Measurements from ENCODE around the gene HLA-A.

HLA-A gene

GRCh38 chr6:29935273-29935955 lies 6.9 kb upstream of the HLA-A start:
- H3K9me2 ChIP-seq (replicated peaks; ENCODE audit: insufficient read depth, low read length): no peaks in the 10 kb centered on the region
- TF ChIP-seq EZH2phosphoT487 (IDR thresholded peaks at IDR 0.05; ENCODE audit: low read length) (no peak), EZH2 (optimal IDR thresholded peaks at IDR 0.05; ENCODE audit: low read depth, low read length) (no peak)
- TF ChIP-seq, protein P1, sequence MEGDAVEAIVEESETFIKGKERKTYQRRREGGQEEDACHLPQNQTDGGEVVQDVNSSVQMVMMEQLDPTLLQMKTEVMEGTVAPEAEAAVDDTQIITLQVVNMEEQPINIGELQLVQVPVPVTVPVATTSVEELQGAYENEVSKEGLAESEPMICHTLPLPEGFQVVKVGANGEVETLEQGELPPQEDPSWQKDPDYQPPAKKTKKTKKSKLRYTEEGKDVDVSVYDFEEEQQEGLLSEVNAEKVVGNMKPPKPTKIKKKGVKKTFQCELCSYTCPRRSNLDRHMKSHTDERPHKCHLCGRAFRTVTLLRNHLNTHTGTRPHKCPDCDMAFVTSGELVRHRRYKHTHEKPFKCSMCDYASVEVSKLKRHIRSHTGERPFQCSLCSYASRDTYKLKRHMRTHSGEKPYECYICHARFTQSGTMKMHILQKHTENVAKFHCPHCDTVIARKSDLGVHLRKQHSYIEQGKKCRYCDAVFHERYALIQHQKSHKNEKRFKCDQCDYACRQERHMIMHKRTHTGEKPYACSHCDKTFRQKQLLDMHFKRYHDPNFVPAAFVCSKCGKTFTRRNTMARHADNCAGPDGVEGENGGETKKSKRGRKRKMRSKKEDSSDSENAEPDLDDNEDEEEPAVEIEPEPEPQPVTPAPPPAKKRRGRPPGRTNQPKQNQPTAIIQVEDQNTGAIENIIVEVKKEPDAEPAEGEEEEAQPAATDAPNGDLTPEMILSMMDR (IDR thresholded peaks at IDR 0.05; ENCODE audit: low read length): no peak
- H3F3A ChIP-seq (ENCODE audit: insufficient read depth, low read length): no peaks in the 10 kb centered on the region
- no peak overlapping the region for H3K4me2 ChIP-seq (ENCODE audit: low read depth, low read length)
- H4K20me1 ChIP-seq (ENCODE audit: insufficient read depth, low read length): no peaks in the 10 kb centered on the region
- no peaks in the 10 kb centered on the region for H3K36me3 ChIP-seq (replicated peaks; ENCODE audit: insufficient read depth, low read length)
- H2AFZ ChIP-seq (ENCODE audit: low read length): no peak overlapping the region
- no peaks in the 10 kb centered on the region for H3K79me2 ChIP-seq (ENCODE audit: low read length)
- H3K27ac ChIP-seq (ENCODE audit: low read length): no peak overlapping the region
- H3K4me1 ChIP-seq (ENCODE audit: low read length): no peaks in the 10 kb centered on the region
- H3K27me3 ChIP-seq (replicated peaks; ENCODE audit: insufficient read depth, low read length): no peaks in the 10 kb centered on the region
- no peak overlapping the region for H3K4me3 ChIP-seq (ENCODE audit: low read length)
- no peaks in the 10 kb centered on the region for H3K9me3 ChIP-seq (replicated peaks; ENCODE audit: insufficient read depth, low read length)
- H3K9ac ChIP-seq (ENCODE audit: low read length): no peak overlapping the region
- DNase-seq: no peak

DNA sequence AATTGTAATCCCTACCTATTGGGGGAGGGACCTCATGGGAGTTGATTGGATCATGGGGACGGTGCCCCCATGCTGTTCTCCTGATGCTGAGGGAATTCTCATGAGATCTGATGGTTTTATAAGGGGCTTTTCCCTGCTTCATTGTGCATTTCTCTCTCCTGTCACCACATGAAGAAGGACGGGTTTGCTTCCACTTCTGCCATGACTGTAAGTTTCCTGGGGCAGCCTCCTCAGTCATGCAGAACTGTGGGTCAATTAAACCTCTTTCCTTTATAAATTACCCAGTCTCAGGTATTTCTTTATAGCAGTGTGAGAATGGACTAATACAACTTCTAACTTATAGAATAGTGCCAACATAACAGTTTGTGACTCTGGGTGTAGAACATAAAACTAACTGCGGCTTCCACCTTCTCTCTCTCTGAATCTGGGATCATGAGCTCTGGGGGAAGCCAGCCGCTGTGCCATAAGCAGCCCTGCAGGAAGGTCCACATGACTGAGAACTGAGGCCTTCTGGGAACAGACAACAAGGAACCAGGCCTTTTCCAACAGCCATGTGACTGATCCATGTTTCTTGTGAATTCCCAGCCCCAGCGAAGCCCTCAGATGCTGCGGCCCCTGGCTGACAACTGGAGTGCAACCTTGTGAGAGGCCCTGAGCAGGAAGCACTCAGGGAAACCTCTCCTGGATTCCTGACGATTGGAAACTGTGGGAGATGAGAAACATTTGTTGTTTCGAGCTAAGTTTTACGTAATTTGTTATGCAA lies 3.4 kb upstream of the HLA-A start:
- H3K27me3 ChIP-seq (replicated peaks; ENCODE audit: insufficient read depth, low read length): no peaks in the 10 kb centered on the region
- DNase-seq: no peak
- H3F3A ChIP-seq (ENCODE audit: insufficient read depth, low read length): no peaks in the 10 kb centered on the region
- H3K9me3 ChIP-seq (replicated peaks; ENCODE audit: insufficient read depth, low read length): no peaks in the 10 kb centered on the region
- no peak overlapping the region for H3K4me2 ChIP-seq (ENCODE audit: low read depth, low read length)
- H2AFZ ChIP-seq (ENCODE audit: low read length): no peak overlapping the region
- no peaks in the 10 kb centered on the region for H3K4me1 ChIP-seq (ENCODE audit: low read length)
- no peaks in the 10 kb centered on the region for H3K9me2 ChIP-seq (replicated peaks; ENCODE audit: insufficient read depth, low read length)
- H3K79me2 ChIP-seq (ENCODE audit: low read length): peaks cover 20% of the 10 kb centered on the region
- no peaks in the 10 kb centered on the region for H4K20me1 ChIP-seq (ENCODE audit: insufficient read depth, low read length)
- TF ChIP-seq, protein P1 (IDR thresholded peaks at IDR 0.05; ENCODE audit: low read length): no peak
- TF ChIP-seq EZH2phosphoT487 (IDR thresholded peaks at IDR 0.05; ENCODE audit: low read length) (no peak), EZH2 (optimal IDR thresholded peaks at IDR 0.05; ENCODE audit: low read depth, low read length) (no peak)
- no peak overlapping the region for H3K4me3 ChIP-seq (ENCODE audit: low read length)
- no peak overlapping the region for H3K9ac ChIP-seq (ENCODE audit: low read length)
- no peak overlapping the region for H3K27ac ChIP-seq (ENCODE audit: low read length)
- no peaks in the 10 kb centered on the region for H3K36me3 ChIP-seq (replicated peaks; ENCODE audit: insufficient read depth, low read length)

DNA sequence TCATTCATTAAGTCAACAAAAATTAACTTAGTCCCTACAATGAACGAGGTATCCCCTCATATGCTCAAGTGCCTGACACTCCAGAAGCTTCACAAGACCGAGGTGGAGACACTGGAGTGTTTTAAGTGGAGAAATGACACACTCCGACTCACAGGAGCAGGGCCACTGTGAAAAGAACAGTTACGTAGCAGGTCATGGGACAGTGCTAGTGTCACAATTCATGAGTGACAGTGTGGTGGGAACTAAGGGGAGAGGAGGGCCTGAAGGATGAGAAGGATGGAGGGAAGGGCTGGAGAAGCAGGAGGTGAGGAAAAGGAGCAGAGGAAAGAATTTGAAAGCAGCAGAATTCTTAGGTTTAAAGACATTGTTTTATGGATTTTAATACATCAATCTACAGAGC lies 1.3 kb upstream of the HLA-A start:
- peaks cover 20% of the 10 kb centered on the region for H3K79me2 ChIP-seq (ENCODE audit: low read length)
- DNase-seq: no peak
- TF ChIP-seq EZH2phosphoT487 (IDR thresholded peaks at IDR 0.05; ENCODE audit: low read length) (no peak), EZH2 (optimal IDR thresholded peaks at IDR 0.05; ENCODE audit: low read depth, low read length) (no peak)
- TF ChIP-seq, protein P1 (IDR thresholded peaks at IDR 0.05; ENCODE audit: low read length): no peak
- H4K20me1 ChIP-seq (ENCODE audit: insufficient read depth, low read length): no peaks in the 10 kb centered on the region
- peaks cover 4% of the 10 kb centered on the region; the same call in 1 of the 2 replicates for H3F3A ChIP-seq (ENCODE audit: insufficient read depth, low read length)
- H3K27ac ChIP-seq (ENCODE audit: low read length): no peak overlapping the region
- no peak overlapping the region for H2AFZ ChIP-seq (ENCODE audit: low read length)
- no peaks in the 10 kb centered on the region for H3K27me3 ChIP-seq (replicated peaks; ENCODE audit: insufficient read depth, low read length)
- H3K9me2 ChIP-seq (replicated peaks; ENCODE audit: insufficient read depth, low read length): no peaks in the 10 kb centered on the region
- no peaks in the 10 kb centered on the region for H3K9me3 ChIP-seq (replicated peaks; ENCODE audit: insufficient read depth, low read length)
- H3K36me3 ChIP-seq (replicated peaks; ENCODE audit: insufficient read depth, low read length): no peaks in the 10 kb centered on the region
- no peak overlapping the region for H3K4me2 ChIP-seq (ENCODE audit: low read depth, low read length)
- H3K9ac ChIP-seq (ENCODE audit: low read length): no peak overlapping the region
- H3K4me1 ChIP-seq (ENCODE audit: low read length): no peaks in the 10 kb centered on the region
- no peak overlapping the region for H3K4me3 ChIP-seq (ENCODE audit: low read length)

All from MM.1S (cell line).